ENCODE results near the gene TAL2. TPM values are rescaled to one million over a fixed set of nuclear protein-coding genes. Genes with fewer than 3 reads are reported as not detected.
"Not testable (repeated sequence)": the region's sequence is repeated elsewhere in the genome, so short reads cannot be mapped to it uniquely, and the experiment has no call there.

The TAL2 gene
- total and polyA plus RNA-seq, 4 donors: 0.17 TPM; not detected in 3

- Histone ChIP-seq H3K9me3 (ENCODE audit: control insufficient read depth in 4 of 4, insufficient read depth in 3 of 4, low read length in 3 of 4) (no peaks in the 10 kb centered on the region), H3K9ac (ENCODE audit: insufficient read depth in 1 of 2, low read length in 2 of 2) (no peak overlapping the region), H3K27me3 (ENCODE audit: control insufficient read depth in 3 of 3, insufficient read depth in 3 of 3, low read length in 2 of 3) (no peaks in the 10 kb centered on the region), H3K4me1 (ENCODE audit: control insufficient read depth in 5 of 5, insufficient read depth in 5 of 5, low read length in 5 of 5) (peaks cover 0 to 20% (median 0%) of the 10 kb centered on the region in 5 donors), H3K4me3 (no peak overlapping the region), H3K27ac (ENCODE audit: low read depth in 1 of 2, low read length in 1 of 2) (no peak overlapping the region), H3K36me3 (ENCODE audit: control insufficient read depth in 4 of 4, insufficient read depth in 4 of 4, low read length in 4 of 4) (no peaks in the 10 kb centered on the region)
- whole genome bisulfite sequencing, 2 donors: 19 to 72% methylated on average over 1 of the region's 1 CpG
- ATAC-seq (ENCODE audit: insufficient read depth, low FRiP score) (no peak), DNase-seq (no peak)
- no peak for TF ChIP-seq CTCF (IDR thresholded peaks at IDR 0.05; ENCODE audit: control extremely low read depth, extremely low read depth)
Measured at GRCh38 chr9:105700668-105701067, 38.4 kb downstream of the TAL2 start.

GRCh38 chr9:105701145-105701544, 38.9 kb downstream of the TAL2 start:
- no peak overlapping the region for H3K27ac ChIP-seq (ENCODE audit: low read depth in 1 of 2, low read length in 1 of 2)
- no peak overlapping the region for H3K9ac ChIP-seq (ENCODE audit: insufficient read depth in 1 of 2, low read length in 2 of 2)
- ATAC-seq (ENCODE audit: insufficient read depth, low FRiP score) (no peak), DNase-seq (no peak)
- TF ChIP-seq CTCF (IDR thresholded peaks at IDR 0.05; ENCODE audit: control extremely low read depth, extremely low read depth): no peak
- H3K9me3 ChIP-seq (ENCODE audit: control insufficient read depth in 4 of 4, insufficient read depth in 3 of 4, low read length in 3 of 4): no peaks in the 10 kb centered on the region
- no peaks in the 10 kb centered on the region for H3K27me3 ChIP-seq (ENCODE audit: control insufficient read depth in 3 of 3, insufficient read depth in 3 of 3, low read length in 2 of 3)
- H3K36me3 ChIP-seq (ENCODE audit: control insufficient read depth in 4 of 4, insufficient read depth in 4 of 4, low read length in 4 of 4): no peaks in the 10 kb centered on the region
- peaks cover 0 to 20% (median 0%) of the 10 kb centered on the region in 5 donors for H3K4me1 ChIP-seq (ENCODE audit: control insufficient read depth in 5 of 5, insufficient read depth in 5 of 5, low read length in 5 of 5)
- WGBS, 2 donors: 68 to 81% methylated on average over 2 of the region's 2 CpGs
- no peak overlapping the region for H3K4me3 ChIP-seq

GRCh38 chr9:105702207-105702606, 40.0 kb downstream of the TAL2 start:
- no peaks in the 10 kb centered on the region for H3K27me3 ChIP-seq (ENCODE audit: control insufficient read depth in 3 of 3, insufficient read depth in 3 of 3, low read length in 2 of 3)
- no peaks in the 10 kb centered on the region for H3K36me3 ChIP-seq (ENCODE audit: control insufficient read depth in 4 of 4, insufficient read depth in 4 of 4, low read length in 4 of 4)
- no peak overlapping the region for H3K9ac ChIP-seq (ENCODE audit: insufficient read depth in 1 of 2, low read length in 2 of 2)
- peaks cover 0 to 16% (median 0%) of the 10 kb centered on the region in 5 donors for H3K4me1 ChIP-seq (ENCODE audit: control insufficient read depth in 5 of 5, insufficient read depth in 5 of 5, low read length in 5 of 5)
- 97 to 98% methylated on average over 1 of the region's 1 CpG for WGBS, 2 donors
- DNase-seq: no peak
- no peak for ATAC-seq (ENCODE audit: insufficient read depth, low FRiP score)
- no peak for TF ChIP-seq CTCF (IDR thresholded peaks at IDR 0.05; ENCODE audit: control extremely low read depth, extremely low read depth)
- no peak overlapping the region for H3K4me3 ChIP-seq
- no peaks in the 10 kb centered on the region for H3K9me3 ChIP-seq (ENCODE audit: control insufficient read depth in 4 of 4, insufficient read depth in 3 of 4, low read length in 3 of 4)
- H3K27ac ChIP-seq (ENCODE audit: low read depth in 1 of 2, low read length in 1 of 2): no peak overlapping the region

GRCh38 chr9:105703638-105704037, 41.4 kb downstream of the TAL2 start:
- not testable (repeated sequence) for H3K9me3 ChIP-seq (ENCODE audit: control insufficient read depth in 4 of 4, insufficient read depth in 3 of 4, low read length in 3 of 4); H3K9ac ChIP-seq (ENCODE audit: insufficient read depth in 1 of 2, low read length in 2 of 2); H3K27ac ChIP-seq (ENCODE audit: low read depth in 1 of 2, low read length in 1 of 2); H3K4me3 ChIP-seq; DNase-seq; H3K27me3 ChIP-seq (ENCODE audit: control insufficient read depth in 3 of 3, insufficient read depth in 3 of 3, low read length in 2 of 3); H3K36me3 ChIP-seq (ENCODE audit: control insufficient read depth in 4 of 4, insufficient read depth in 4 of 4, low read length in 4 of 4); ATAC-seq (ENCODE audit: insufficient read depth, low FRiP score)
- H3K4me1 ChIP-seq (ENCODE audit: control insufficient read depth in 5 of 5, insufficient read depth in 5 of 5, low read length in 5 of 5): peaks cover 0 to 16% (median 0%) of the 10 kb centered on the region in 5 donors
- 93 to 97% methylated on average over 3 to 4 of the region's 4 CpGs for WGBS, 2 donors

All from lung (tissue), 12 donors.